Neural cell (in vitro differentiated cells): Measurements from ENCODE around the gene SHISA7. TPM values are rescaled to one million over a fixed set of nuclear protein-coding genes. Genes with fewer than 3 reads are reported as not detected.

Source experiments
- polyA plus RNA-seq: library from polyadenylated mRNA; depleted of rRNA; stranded (reverse); fragments of >200 nt; gene quantifications from 2 replicates; pipeline ENCODE4 v1.2.3, GENCODE V29; 2014

SHISA7 gene
- polyA plus RNA-seq, 1 donor from 2014 or later, result 4.5 TPM

Other genes with a start within 250 kb of the SHISA7 start
- gene PTPRH, start 233.8 kb downstream of the SHISA7 start, polyA plus RNA-seq, result 0.54 and 0.56 TPM in 2 replicates
- gene TMEM86B, start 214.5 kb downstream of the SHISA7 start, polyA plus RNA-seq, result 0.84 and 2.3 TPM in 2 replicates
- gene PPP6R1, start 184.3 kb downstream of the SHISA7 start, polyA plus RNA-seq, result 20.0 and 33.0 TPM in 2 replicates
- 61.1 and 86.8 TPM in 2 replicates for gene HSPBP1, start 163.2 kb downstream of the SHISA7 start, polyA plus RNA-seq
- gene BRSK1, start 159.3 kb downstream of the SHISA7 start, polyA plus RNA-seq, result 213 and 244 TPM in 2 replicates
- not detected in 2 replicates for gene TMEM150B, start 118.0 kb downstream of the SHISA7 start, polyA plus RNA-seq
- 50.9 and 72.1 TPM in 2 replicates for gene KMT5C, start 103.4 kb downstream of the SHISA7 start, polyA plus RNA-seq
- gene COX6B2, start 88.6 kb downstream of the SHISA7 start, polyA plus RNA-seq, result 0.17 TPM in 1 of 2 replicates, not detected in the other
- gene GARIN5B, start 80.0 kb downstream of the SHISA7 start, polyA plus RNA-seq, result not detected in 2 replicates
- gene IL11, start 72.8 kb downstream of the SHISA7 start, polyA plus RNA-seq, result 0.62 and 1.7 TPM in 2 replicates
- gene TMEM190, start 66.5 kb downstream of the SHISA7 start, polyA plus RNA-seq, result not detected in 2 replicates
- gene TMEM238, start 59.0 kb downstream of the SHISA7 start, polyA plus RNA-seq, result not detected in 2 replicates
- gene RPL28, start 57.4 kb downstream of the SHISA7 start, polyA plus RNA-seq, result 135 and 195 TPM in 2 replicates
- 119 and 188 TPM in 2 replicates for gene UBE2S, start 35.5 kb downstream of the SHISA7 start, polyA plus RNA-seq
- gene ISOC2, start 18.3 kb upstream of the SHISA7 start, polyA plus RNA-seq, result 47.7 and 48.1 TPM in 2 replicates
- gene C19orf85, start 21.5 kb upstream of the SHISA7 start, polyA plus RNA-seq, result 0.19 and 3.0 TPM in 2 replicates
- 0.37 and 0.68 TPM in 2 replicates for gene ZNF628, start 33.3 kb upstream of the SHISA7 start, polyA plus RNA-seq
- 129 and 145 TPM in 2 replicates for gene NAT14, start 41.9 kb upstream of the SHISA7 start, polyA plus RNA-seq
- 0.45 and 1.4 TPM in 2 replicates for gene SSC5D, start 45.1 kb upstream of the SHISA7 start, polyA plus RNA-seq
- gene SBK2, start 93.8 kb upstream of the SHISA7 start, polyA plus RNA-seq, result not detected in 2 replicates
- not detected in 2 replicates for gene SBK3, start 102.2 kb upstream of the SHISA7 start, polyA plus RNA-seq
- gene ZNF579, start 137.5 kb upstream of the SHISA7 start, polyA plus RNA-seq, result 7.4 and 10.8 TPM in 2 replicates
- gene FIZ1, start 156.2 kb upstream of the SHISA7 start, polyA plus RNA-seq, result 5.1 and 7.4 TPM in 2 replicates
- 3.2 and 3.9 TPM in 2 replicates for gene ZNF524, start 157.0 kb upstream of the SHISA7 start, polyA plus RNA-seq
- gene ZNF865, start 162.3 kb upstream of the SHISA7 start, polyA plus RNA-seq, result 1.7 and 2.1 TPM in 2 replicates
- 10.3 and 10.7 TPM in 2 replicates for gene ZNF784, start 181.3 kb upstream of the SHISA7 start, polyA plus RNA-seq
- gene ZNF580, start 197.7 kb upstream of the SHISA7 start, polyA plus RNA-seq, result 11.7 and 17.3 TPM in 2 replicates
- gene ZNF581, start 200.3 kb upstream of the SHISA7 start, polyA plus RNA-seq, result 14.8 and 15.3 TPM in 2 replicates
- 33.8 and 40.7 TPM in 2 replicates for gene CCDC106, start 204.9 kb upstream of the SHISA7 start, polyA plus RNA-seq
- 129 and 158 TPM in 2 replicates for gene U2AF2, start 211.7 kb upstream of the SHISA7 start, polyA plus RNA-seq
- 21.0 and 23.6 TPM in 2 replicates for gene EPN1, start 231.9 kb upstream of the SHISA7 start, polyA plus RNA-seq